Testis (tissue), 3 donors: Measurements from ENCODE around the gene OS9. TPM values are rescaled to one million over a fixed set of nuclear protein-coding genes. Genes with fewer than 3 reads are reported as not detected.

Source experiments
- DNase-seq: peaks from one replicate; pipeline ENCODE4 v3.0.0-alpha.2; 2019
- H3K27ac ChIP-seq, 2 donors: fragments of 200-600 bp; sonication (generic); one replicate each; pipeline ENCODE4 v1.5.1; 2019
- H3K27me3 ChIP-seq: fragments of 200-600 bp; sonication (generic); one replicate; pipeline ENCODE4 v1.5.1; 2019
- H3K36me3 ChIP-seq: fragments of 200-600 bp; sonication (generic); one replicate; pipeline ENCODE4 v1.5.1; 2017; ENCODE audit warnings: low read depth; ENCODE audit errors: missing control alignments
- H3K4me1 ChIP-seq: fragments of 200-600 bp; sonication (generic); one replicate; pipeline ENCODE4 v1.5.1; 2019
- H3K4me3 ChIP-seq, 2 donors: fragments of 200-600 bp; sonication (generic); one replicate each; pipeline ENCODE4 v1.5.1; 2017 to 2019
- H3K9me3 ChIP-seq: fragments of 200-600 bp; sonication (generic); one replicate; pipeline ENCODE4 v1.5.1; 2017
- POLR2A ChIP-seq: fragments of 450-650 bp; IDR thresholded peaks from one replicate; pipeline ENCODE4 v1.6.1; 2017; ENCODE audit warnings: antibody characterized with exemption, mild to moderate bottlenecking, moderate library complexity
- WGBS, 2 donors: methylation state at CpG; one replicate each; pipeline ENCODE4 v1.1.5; 2018; 5-methylcytosine and 5-hydroxymethylcytosine counted together
- intact Hi-C: fragments of 100-400 bp; cut with DNase I; formaldehyde crosslinking; loops from one replicate; pipeline ENCODE4 v1.15.1; 2023; ENCODE audit warnings: low total_unique reads
- polyA plus RNA-seq: library from polyadenylated mRNA; stranded (reverse); fragments of 350-450 nt; fragmentation: Illumina TruSeq; extraction: RNeasy Lipid Tissue Mini Kit (QIAGEN cat#74804); gene quantifications from one replicate; pipeline ENCODE4 v1.2.3, GENCODE V29; 2014; ENCODE audit warnings: low read depth, low replicate concordance; ENCODE audit not compliant: insufficient read depth
- total RNA-seq, 2 donors: library from RNA; depleted of rRNA; stranded (reverse); fragments of >200 nt; gene quantifications; one replicate each; pipeline ENCODE4 v1.2.3, GENCODE V29; 2016
- TF ChIP-seq, protein P1 (sequence below), 3 experiments: fragments of 450-650 bp in 2 of 3; fragments of 200-600 bp in 1 of 3; sonication (generic) in 1 of 3; IDR thresholded peaks; one replicate each; pipeline ENCODE4 v1.5.1; 2016 to 2019; ENCODE audit warnings: antibody characterized with exemption in 3 of 3, mild to moderate bottlenecking in 2 of 3, moderate library complexity in 1 of 3

Gene OS9
- total and polyA plus RNA-seq, 3 donors from 2014 or later: 88.1 to 158 (median 121) TPM

GRCh38 chr12:57743769-57744168 is 49.8 kb downstream of the OS9 start:
- 51 to 80% methylated on average over 2 of the region's 2 CpGs for WGBS, 2 donors
- TF ChIP-seq POLR2A: no peak
- TF ChIP-seq, protein P1, sequence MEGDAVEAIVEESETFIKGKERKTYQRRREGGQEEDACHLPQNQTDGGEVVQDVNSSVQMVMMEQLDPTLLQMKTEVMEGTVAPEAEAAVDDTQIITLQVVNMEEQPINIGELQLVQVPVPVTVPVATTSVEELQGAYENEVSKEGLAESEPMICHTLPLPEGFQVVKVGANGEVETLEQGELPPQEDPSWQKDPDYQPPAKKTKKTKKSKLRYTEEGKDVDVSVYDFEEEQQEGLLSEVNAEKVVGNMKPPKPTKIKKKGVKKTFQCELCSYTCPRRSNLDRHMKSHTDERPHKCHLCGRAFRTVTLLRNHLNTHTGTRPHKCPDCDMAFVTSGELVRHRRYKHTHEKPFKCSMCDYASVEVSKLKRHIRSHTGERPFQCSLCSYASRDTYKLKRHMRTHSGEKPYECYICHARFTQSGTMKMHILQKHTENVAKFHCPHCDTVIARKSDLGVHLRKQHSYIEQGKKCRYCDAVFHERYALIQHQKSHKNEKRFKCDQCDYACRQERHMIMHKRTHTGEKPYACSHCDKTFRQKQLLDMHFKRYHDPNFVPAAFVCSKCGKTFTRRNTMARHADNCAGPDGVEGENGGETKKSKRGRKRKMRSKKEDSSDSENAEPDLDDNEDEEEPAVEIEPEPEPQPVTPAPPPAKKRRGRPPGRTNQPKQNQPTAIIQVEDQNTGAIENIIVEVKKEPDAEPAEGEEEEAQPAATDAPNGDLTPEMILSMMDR (IDR thresholded peaks at IDR 0.05): no peak
- H3K27ac ChIP-seq: peak overlapping the region in 1 of 2 donors; percentile 97

DNA sequence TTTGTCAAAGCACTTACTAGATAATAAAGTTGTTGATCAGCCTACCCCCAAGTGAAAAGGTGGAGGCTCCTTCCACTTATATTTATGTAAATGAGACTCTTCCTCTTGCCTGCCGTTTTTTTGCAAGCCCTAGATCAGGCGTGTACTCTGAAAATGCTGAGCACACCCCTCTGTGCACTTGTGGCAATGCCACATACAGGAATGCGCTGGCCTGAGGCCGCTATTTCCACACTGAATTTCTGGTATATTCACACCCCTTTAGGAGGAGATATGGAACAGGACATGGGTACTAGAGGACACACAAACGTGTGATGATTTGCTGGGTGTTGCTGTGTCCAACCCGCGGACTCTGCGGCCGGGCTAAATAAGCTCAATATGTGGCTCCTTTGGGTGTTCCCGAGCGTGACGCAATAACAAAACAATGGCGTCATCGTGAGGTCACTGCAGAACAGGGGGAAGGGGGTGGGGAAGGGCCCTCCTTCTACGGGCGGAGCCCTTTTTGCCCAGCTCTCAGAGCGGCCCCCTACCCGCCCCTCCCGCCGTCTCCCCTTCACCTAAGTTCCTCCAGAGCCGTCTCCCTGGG is 50.4 kb downstream of the OS9 start:
- DNase-seq: peak; percentile 69
- H3K9me3 ChIP-seq: no peaks in the 10 kb centered on the region
- peaks cover 4% of the 10 kb centered on the region for H3K4me1 ChIP-seq
- peak overlapping the region; percentile 73 for H3K4me3 ChIP-seq
- 8 to 9% methylated on average over 17 to 21 of the region's 21 CpGs for WGBS, 2 donors
- peaks cover 6% of the 10 kb centered on the region for H3K36me3 ChIP-seq
- TF ChIP-seq, protein P1 (IDR thresholded peaks at IDR 0.05): no peak
- no peak for TF ChIP-seq POLR2A
- intact Hi-C loops: no loop called here
- H3K27me3 ChIP-seq: no peaks in the 10 kb centered on the region
- H3K27ac ChIP-seq: peak overlapping the region; percentile 85 to 97

More at GRCh38 chr12:57743769-57744168, 49.8 kb downstream of the OS9 start:
- intact Hi-C loops: no loop called here
- peak overlapping the region in 1 of 2 donors; percentile 73 for H3K4me3 ChIP-seq
- peaks cover 4% of the 10 kb centered on the region for H3K4me1 ChIP-seq
- DNase-seq: no peak
- no peaks in the 10 kb centered on the region for H3K9me3 ChIP-seq
- peaks cover 3% of the 10 kb centered on the region for H3K36me3 ChIP-seq
- H3K27me3 ChIP-seq: no peaks in the 10 kb centered on the region

- no peaks in the 10 kb centered on the region for H3K9me3 ChIP-seq
- intact Hi-C loops: no loop called here
- peak within 1 kb of the TSS; percentile 73 for H3K4me3 ChIP-seq
- H3K36me3 ChIP-seq: peaks cover 6% of the 10 kb centered on the region
- no peaks in the 10 kb centered on the region for H3K27me3 ChIP-seq
- peaks cover 4% of the 10 kb centered on the region for H3K4me1 ChIP-seq
- TF ChIP-seq POLR2A: no peak
- TF ChIP-seq, protein P1 (IDR thresholded peaks at IDR 0.05): peak in 1 of 3 experiments; percentile 16
- DNase-seq: peak; percentile 99
- WGBS, 2 donors: 1% methylated on average over 29 of the region's 29 CpGs
- peak within 1 kb of the TSS; percentile 85 to 97 for H3K27ac ChIP-seq
Observed at GRCh38 chr12:57744777-57745484, 51.0 kb downstream of the OS9 start, which contains the start of gene TSPAN31. Gene TSPAN31, plus strand, starts transcription at chr12:57745039. Its CDS starts 116 bp downstream, at chr12:57745155.

GRCh38 chr12:57745485-57745881 is 51.6 kb downstream of the OS9 start:
- intact Hi-C loops: no loop called here
- no peak for DNase-seq
- WGBS, 2 donors: 19 to 24% methylated on average over 8 of the region's 8 CpGs

More at GRCh38 chr12:57745485-57745881, 51.6 kb downstream of the OS9 start:
- Histone ChIP-seq H3K36me3 (peaks cover 6% of the 10 kb centered on the region), H3K27ac (peak overlapping the region; percentile 85 to 97), H3K9me3 (no peaks in the 10 kb centered on the region), H3K4me3 (peak overlapping the region; percentile 73), H3K27me3 (no peaks in the 10 kb centered on the region), H3K4me1 (peaks cover 4% of the 10 kb centered on the region)
- TF ChIP-seq POLR2A: no peak
- TF ChIP-seq, protein P1 (IDR thresholded peaks at IDR 0.05): no peak
